Natural killer cell (primary cell): Measurements from ENCODE around the gene DOP1B. TPM values are rescaled to one million over a fixed set of nuclear protein-coding genes. Genes with fewer than 3 reads are reported as not detected.
"Not testable (repeated sequence)": the region's sequence is repeated elsewhere in the genome, so short reads cannot be mapped to it uniquely, and the experiment has no call there.

Experiments used
- ATAC-seq, 3 donors: fragments of 150-1000 bp in 2 of 3; fragments of 200-7000 bp in 1 of 3; cut with Tn5 transposase; 1 replicate in 1 of 3; 2 replicates in 2 of 3; pipeline ENCODE4 v1.10.0; 2021; ENCODE audit warnings: mild to moderate bottlenecking in 2 of 3, moderate library complexity in 2 of 3
- DNase-seq, 2 donors: peaks; one replicate each; pipeline versions ENCODE4 v3.0.0 to v3.0.0-alpha.2; 2013 to 2021; ENCODE audit warnings: mixed read lengths in 1 of 2
- H3K27ac ChIP-seq: one replicate; pipeline ENCODE4 v1.5.1; 2013; ENCODE audit warnings: mild to moderate bottlenecking, low read length
- H3K27me3 ChIP-seq: one replicate; pipeline ENCODE4 v1.6.1; 2013; ENCODE audit warnings: low read length; ENCODE audit not compliant: control insufficient read depth, insufficient read depth
- H3K36me3 ChIP-seq: one replicate; pipeline ENCODE4 v1.6.1; 2013; ENCODE audit warnings: low read length; ENCODE audit not compliant: control insufficient read depth, insufficient read depth
- H3K4me1 ChIP-seq: one replicate; pipeline ENCODE4 v1.6.1; 2013; ENCODE audit warnings: low read length; ENCODE audit not compliant: control insufficient read depth, insufficient read depth
- H3K4me3 ChIP-seq: one replicate; pipeline ENCODE4 v1.5.1; 2013; ENCODE audit warnings: low read length
- H3K9me3 ChIP-seq: one replicate; pipeline ENCODE4 v1.6.1; 2013; ENCODE audit warnings: low read length; ENCODE audit not compliant: control insufficient read depth, insufficient read depth
- H3K27ac Mint-ChIP-seq, 2 donors: one replicate each; pipeline ENCODE4 v1.8.0; 2022; ENCODE audit warnings: mild to moderate bottlenecking in 2 of 2, mixed read lengths in 2 of 2, moderate library complexity in 1 of 2
- H3K27me3 Mint-ChIP-seq, 2 donors: one replicate each; pipeline ENCODE4 v1.8.0; 2022; ENCODE audit warnings: low read depth in 2 of 2, mixed read lengths in 2 of 2
- H3K36me3 Mint-ChIP-seq: one replicate; pipeline ENCODE4 v1.8.0; 2022; ENCODE audit warnings: mixed read lengths
- H3K4me1 Mint-ChIP-seq, 2 donors: one replicate each; pipeline ENCODE4 v1.8.0; 2022; ENCODE audit warnings: mixed read lengths in 2 of 2
- H3K4me3 Mint-ChIP-seq: one replicate; pipeline ENCODE4 v1.8.0; 2022; ENCODE audit warnings: mild to moderate bottlenecking, moderate library complexity, mixed read lengths
- H3K9me3 Mint-ChIP-seq, 2 donors: one replicate each; pipeline ENCODE4 v1.8.0; 2022; ENCODE audit warnings: mixed read lengths in 2 of 2
- CTCF ChIP-seq: fragments of 200-600 bp; IDR thresholded peaks from one replicate; pipeline ENCODE4 v1.8.0; 2022; ENCODE audit warnings: antibody characterized with exemption
- WGBS: methylation state at CpG from one replicate; pipeline ENCODE4 v1.1.7; 2013; ENCODE audit warnings: missing lambda C conversion rate; ENCODE audit not compliant: insufficient coverage; 5-methylcytosine and 5-hydroxymethylcytosine counted together
- intact Hi-C: fragments of 100-400 bp; cut with micrococcal nuclease; formaldehyde crosslinking; loops from one replicate; pipeline ENCODE4 v1.14.2; 2022
- total RNA-seq, 4 donors: library from RNA; stranded (reverse); fragments of 120-200 nt in 1 of 4; gene quantifications; one replicate each; pipeline versions ENCODE4 v1.2.3 to v1.2.4, GENCODE V29; 2013 to 2022

The DOP1B gene
- total RNA-seq, 3 donors from 2014 or later (not counting 1 experiment from before 2014, with no cell fraction given) = 29.5 to 32.1 (median 31.9) TPM

DNA sequence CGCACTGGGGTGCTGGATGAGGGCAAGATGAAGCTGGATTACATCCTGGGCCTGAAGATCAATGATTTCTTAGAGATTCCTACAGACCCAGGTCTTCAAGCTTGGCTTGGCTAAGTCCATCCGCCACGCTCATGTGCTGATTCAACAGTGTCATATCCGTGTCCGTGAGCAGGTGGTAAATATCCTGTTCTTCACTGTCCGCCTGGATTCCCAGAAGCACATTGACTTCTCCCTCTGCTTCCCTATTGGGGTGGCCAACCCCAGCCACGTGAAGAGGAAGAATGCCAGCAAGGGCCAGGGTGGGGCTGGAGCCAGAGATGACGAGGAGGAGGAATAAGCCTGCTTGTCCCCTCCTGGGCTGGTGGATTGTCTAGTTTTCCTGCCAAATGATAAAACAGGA is 23.9 kb upstream of the DOP1B start:
- Histone ChIP-seq H3K4me3 (no peak overlapping the region), H3K27ac (no peak overlapping the region), H3K27me3 (no peaks in the 10 kb centered on the region), H3K36me3 (no peaks in the 10 kb centered on the region), H3K9me3 (no peaks in the 10 kb centered on the region), H3K4me1 (peaks cover 23% of the 10 kb centered on the region)
- Mint-ChIP-seq H3K27me3 (no peaks in the 10 kb centered on the region), H3K9me3 (no peaks in the 10 kb centered on the region), H3K27ac (no peak overlapping the region), H3K4me1 (peaks cover 22 to 33% of the 10 kb centered on the region in 2 donors), H3K36me3 (no peaks in the 10 kb centered on the region), H3K4me3 (peak overlapping the region; percentile 31)
- DNase-seq (no peak), ATAC-seq (no peak)
- WGBS = 94% methylated on average over 8 of the region's 8 CpGs
- intact Hi-C loops = no loop called here
- TF ChIP-seq CTCF = no peak

- Mint-ChIP-seq H3K9me3 (no peaks in the 10 kb centered on the region), H3K4me3 (peak within 1 kb of the TSS; percentile 94), H3K36me3 (no peaks in the 10 kb centered on the region), H3K4me1 (peaks cover 14 to 27% of the 10 kb centered on the region in 2 donors), H3K27me3 (no peaks in the 10 kb centered on the region), H3K27ac (peak within 1 kb of the TSS; percentile 70 to 89)
- WGBS = under 1% methylated on average over 53 of the region's 53 CpGs
- peaks cover 23% of the 10 kb centered on the region for H3K4me1 ChIP-seq
- no peaks in the 10 kb centered on the region for H3K36me3 ChIP-seq
- H3K27ac ChIP-seq = peak within 1 kb of the TSS; percentile 8
- no peaks in the 10 kb centered on the region for H3K9me3 ChIP-seq
- H3K27me3 ChIP-seq = no peaks in the 10 kb centered on the region
- H3K4me3 ChIP-seq = peak within 1 kb of the TSS; percentile 63
- TF ChIP-seq CTCF = no peak
- ATAC-seq (peak; percentile 37 to 43 (median 38)), DNase-seq (peak; percentile 21 to 66)
- intact Hi-C loops = loop anchor here (1.0 kb wide), 1 partner anchor 21 kb away; the partner anchor contains the start of gene DOP1B
Observed at GRCh38 chr21:36134803-36135390, 21.7 kb upstream of the DOP1B start, which contains the start of gene CBR3. TSS of gene CBR3 (plus strand) at chr21:36135079. CDS start at chr21:36135193, 114 bp downstream.

DNA sequence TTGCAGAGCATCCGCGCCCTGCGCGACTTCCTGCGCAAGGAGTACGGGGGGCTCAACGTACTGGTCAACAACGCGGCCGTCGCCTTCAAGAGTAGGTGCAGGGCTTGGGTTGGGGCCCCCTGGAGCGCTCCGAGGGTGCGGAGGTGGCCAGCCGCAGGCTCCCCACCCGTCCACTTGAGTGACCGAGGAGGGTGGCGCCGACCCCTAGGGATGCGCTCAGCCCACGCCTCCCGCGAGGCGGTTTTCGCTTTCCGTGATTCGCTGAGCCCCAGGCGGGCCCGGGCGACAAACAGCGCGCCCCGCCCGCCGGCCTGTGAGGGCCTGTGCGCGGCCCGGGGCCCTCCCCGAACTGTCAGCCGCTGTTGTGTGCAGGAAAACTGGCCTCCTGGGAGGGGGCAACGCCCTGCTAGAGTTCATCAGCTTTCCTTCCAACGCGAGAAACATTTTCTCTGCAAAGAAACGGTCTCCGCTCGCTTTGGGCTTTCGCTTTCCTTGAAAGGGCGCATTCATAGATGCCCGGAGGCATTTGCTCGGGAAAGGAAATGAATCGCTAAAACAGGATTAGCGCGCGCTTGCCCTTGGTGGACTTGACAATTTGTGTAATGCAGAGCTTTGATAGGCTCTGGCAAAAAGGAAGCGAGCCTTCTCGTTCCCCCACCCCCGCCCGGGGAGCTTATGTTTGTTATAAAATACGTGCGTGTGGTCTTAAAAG is 21.1 kb upstream of the DOP1B start:
- no peaks in the 10 kb centered on the region for H3K9me3 Mint-ChIP-seq
- H3K27me3 Mint-ChIP-seq = no peaks in the 10 kb centered on the region
- DNase-seq = peak; percentile 45 to 65
- H3K36me3 Mint-ChIP-seq = no peaks in the 10 kb centered on the region
- Histone ChIP-seq H3K4me3 (peak overlapping the region; percentile 63), H3K36me3 (no peaks in the 10 kb centered on the region), H3K27ac (peak overlapping the region; percentile 0), H3K9me3 (no peaks in the 10 kb centered on the region), H3K27me3 (no peaks in the 10 kb centered on the region), H3K4me1 (peaks cover 20% of the 10 kb centered on the region)
- under 1% methylated on average over 60 of the region's 60 CpGs for WGBS
- intact Hi-C loops = loop anchor here (1.0 kb wide), 1 partner anchor 21 kb away; the partner anchor contains the start of gene DOP1B
- H3K4me3 Mint-ChIP-seq = peak overlapping the region; percentile 94
- peak overlapping the region; percentile 70 to 89 for H3K27ac Mint-ChIP-seq
- peak; percentile 81 to 88 (median 84) for ATAC-seq
- H3K4me1 Mint-ChIP-seq = peaks cover 10 to 23% of the 10 kb centered on the region in 2 donors
- TF ChIP-seq CTCF = no peak

DNA sequence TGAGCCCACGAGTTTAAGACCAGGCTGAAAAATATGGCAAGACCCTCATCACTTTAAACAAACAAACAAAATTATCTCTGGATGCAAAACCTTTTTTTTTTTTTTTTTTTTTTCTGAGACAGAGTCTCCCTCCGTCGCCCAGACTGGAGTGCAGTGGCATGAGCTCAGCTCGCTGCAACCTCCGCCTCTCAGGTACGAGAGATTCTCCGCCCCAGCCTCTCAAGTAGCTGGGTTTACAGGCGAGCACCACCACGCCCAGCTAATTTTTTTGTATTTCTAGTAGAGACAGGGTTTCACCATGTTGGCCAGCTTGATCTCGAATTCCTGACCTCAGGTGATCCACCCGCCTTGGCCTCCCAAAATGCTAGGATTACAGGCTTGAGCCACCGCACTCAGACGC is 16.8 kb upstream of the DOP1B start:
- H3K4me3 ChIP-seq, intact Hi-C loops, H3K9me3 Mint-ChIP-seq, H3K36me3 Mint-ChIP-seq, H3K27me3 ChIP-seq, H3K27ac ChIP-seq, H3K27ac Mint-ChIP-seq, ATAC-seq, H3K4me3 Mint-ChIP-seq, H3K36me3 ChIP-seq, H3K9me3 ChIP-seq, H3K27me3 Mint-ChIP-seq, DNase-seq: not testable (repeated sequence)
- H3K4me1 Mint-ChIP-seq = peaks cover 14% of the 10 kb centered on the region in 2 donors
- H3K4me1 ChIP-seq = peaks cover 13% of the 10 kb centered on the region
- WGBS = 91% methylated on average over 13 of the region's 13 CpGs
